Ascending aorta (tissue), 2 donors: ENCODE data around the gene GDAP2. TPM values are rescaled to one million over a fixed set of nuclear protein-coding genes. Genes with fewer than 3 reads are reported as not detected.
"Not testable (repeated sequence)": the region's sequence is repeated elsewhere in the genome, so short reads cannot be mapped to it uniquely, and the experiment has no call there.

Source experiments
- DNase-seq, 2 donors: peaks; one replicate each; pipeline ENCODE4 v3.0.0-alpha.2; 2019; ENCODE audit warnings: low spot score in 2 of 2
- H3K27ac ChIP-seq, 2 donors: fragments of 200-600 bp; sonication (generic); one replicate each; pipeline ENCODE4 v1.5.1; 2016 to 2017; ENCODE audit warnings: mild to moderate bottlenecking in 1 of 2
- H3K27me3 ChIP-seq: fragments of 200-600 bp; sonication (generic); one replicate; pipeline ENCODE4 v1.5.1; 2017
- H3K36me3 ChIP-seq, 2 donors: fragments of 200-600 bp; sonication (generic); one replicate each; pipeline ENCODE4 v1.5.1; 2016
- H3K4me1 ChIP-seq, 2 donors: fragments of 200-600 bp; sonication (generic); one replicate each; pipeline ENCODE4 v1.5.1; 2016 to 2017; ENCODE audit warnings: mild to moderate bottlenecking in 1 of 2
- H3K4me3 ChIP-seq, 2 donors: fragments of 200-600 bp; sonication (generic); one replicate each; pipeline ENCODE4 v1.5.1; 2016 to 2017; ENCODE audit warnings: mild to moderate bottlenecking in 1 of 2
- H3K9me3 ChIP-seq, 2 donors: fragments of 200-600 bp; sonication (generic); one replicate each; pipeline ENCODE4 v1.5.1; 2016
- CTCF ChIP-seq, 3 experiments: fragments of 200-600 bp in 2 of 3; fragments of 450-650 bp in 1 of 3; sonication (generic) in 2 of 3; IDR thresholded peaks; one replicate each; pipeline ENCODE4 v1.5.1; 2016 to 2019; ENCODE audit warnings: antibody characterized with exemption in 3 of 3, mild to moderate bottlenecking in 1 of 3, moderate library complexity in 1 of 3
- intact Hi-C: fragments of 100-400 bp; cut with DNase I; formaldehyde crosslinking; loops from one replicate; pipeline ENCODE4 v1.15.1; 2023
- total RNA-seq: library from RNA; depleted of rRNA; stranded (reverse); fragments of >200 nt; gene quantifications from one replicate; pipeline ENCODE4 v1.1.0, GENCODE V29; 2016

Gene GDAP2
- total RNA-seq, 1 donor from 2014 or later, result 9.5 TPM

GRCh38 chr1:117925981-117926380 is 3.4 kb downstream of the GDAP2 start:
- H3K27ac ChIP-seq, result no peak overlapping the region
- no peak overlapping the region for H3K4me3 ChIP-seq
- H3K36me3 ChIP-seq, result no peaks in the 10 kb centered on the region
- H3K27me3 ChIP-seq, result no peaks in the 10 kb centered on the region
- H3K4me1 ChIP-seq, result peaks cover 6 to 15% of the 10 kb centered on the region in 2 donors
- no peaks in the 10 kb centered on the region for H3K9me3 ChIP-seq
- no peak for TF ChIP-seq CTCF (IDR thresholded peaks at IDR 0.05)
- no peak for DNase-seq
- intact Hi-C loops, result loop anchor here (5.0 kb wide), 1 partner anchor 319 kb away; the partner anchor contains the start of gene TENT5C

- H3K27ac ChIP-seq, intact Hi-C loops, H3K4me1 ChIP-seq, H3K9me3 ChIP-seq, DNase-seq, H3K4me3 ChIP-seq, H3K27me3 ChIP-seq: not testable (repeated sequence)
- peaks cover 11 to 21% of the 10 kb centered on the region in 2 donors for H3K36me3 ChIP-seq
Observed at GRCh38 chr1:117922717-117923116, 6.7 kb downstream of the GDAP2 start.

- TF ChIP-seq CTCF (IDR thresholded peaks at IDR 0.05), result no peak
- DNase-seq, result no peak
- Histone ChIP-seq H3K4me3 (no peak overlapping the region), H3K27ac (no peak overlapping the region), H3K4me1 (no peaks in the 10 kb centered on the region), H3K9me3 (no peaks in the 10 kb centered on the region), H3K27me3 (no peaks in the 10 kb centered on the region), H3K36me3 (peaks cover 16 to 28% of the 10 kb centered on the region in 2 donors)
- intact Hi-C loops, result no loop called here
Observed at GRCh38 chr1:117921991-117922390, 7.4 kb downstream of the GDAP2 start.

GRCh38 chr1:117919376-117919775 is 10.0 kb downstream of the GDAP2 start:
- DNase-seq, result no peak
- Histone ChIP-seq H3K4me1 (no peaks in the 10 kb centered on the region), H3K36me3 (peaks cover 34 to 51% of the 10 kb centered on the region in 2 donors), H3K4me3 (no peak overlapping the region), H3K27ac (no peak overlapping the region), H3K9me3 (no peaks in the 10 kb centered on the region), H3K27me3 (no peaks in the 10 kb centered on the region)
- intact Hi-C loops, result no loop called here
- TF ChIP-seq CTCF (IDR thresholded peaks at IDR 0.05), result no peak

- Histone ChIP-seq H3K27ac (no peak overlapping the region), H3K9me3 (no peaks in the 10 kb centered on the region), H3K4me3 (no peak overlapping the region), H3K36me3 (peaks cover 33 to 72% of the 10 kb centered on the region in 2 donors), H3K4me1 (no peaks in the 10 kb centered on the region), H3K27me3 (no peaks in the 10 kb centered on the region)
- no peak for DNase-seq
- intact Hi-C loops, result no loop called here
- TF ChIP-seq CTCF (IDR thresholded peaks at IDR 0.05), result no peak
Observed at GRCh38 chr1:117911051-117911450, 18.4 kb downstream of the GDAP2 start.

- no peak for DNase-seq
- no peaks in the 10 kb centered on the region for H3K27me3 ChIP-seq
- peaks cover 24 to 59% of the 10 kb centered on the region in 2 donors for H3K36me3 ChIP-seq
Observed at GRCh38 chr1:117905019-117905418, 24.4 kb downstream of the GDAP2 start.

More at GRCh38 chr1:117905019-117905418, 24.4 kb downstream of the GDAP2 start:
- Histone ChIP-seq H3K9me3 (no peaks in the 10 kb centered on the region), H3K4me1 (no peaks in the 10 kb centered on the region), H3K27ac (no peak overlapping the region), H3K4me3 (no peak overlapping the region)
- intact Hi-C loops, result no loop called here
- TF ChIP-seq CTCF (IDR thresholded peaks at IDR 0.05), result no peak
